SK-N-SH (cell line): ENCODE results near the gene GUCY2F. TPM values are rescaled to one million over a fixed set of nuclear protein-coding genes. Genes with fewer than 3 reads are reported as not detected.

Experiments
- CTCF ChIA-PET: fragments of 300-600, 350-600 bp; formaldehyde crosslinking; extraction: SDS; loops from one replicate; lab custom pipeline; 2021; lab: Yijun Ruan, JAX
- POLR2A ChIA-PET: fragments of 350-600 bp; sonication (Branson Sonifier 250); formaldehyde crosslinking; extraction: SDS; loops from one replicate; lab custom pipeline; 2020; ENCODE audit warnings: antibody characterized with exemption, inconsistent platforms; lab: Yijun Ruan, JAX
- DNase-seq: peaks from one replicate; pipeline ENCODE4 v3.0.0; 2012
- H2AFZ ChIP-seq: fragments of 200-600 bp; sonication (generic); 2 replicates; pipeline ENCODE4 v1.8.1; 2016; ENCODE audit warnings: antibody characterized with exemption, mild to moderate bottlenecking, low read depth
- H3F3A ChIP-seq: fragments of 200-600 bp; sonication (generic); replicated peaks from 2 replicates; pipeline ENCODE3; 2016; ENCODE audit warnings: antibody characterized with exemption, mild to moderate bottlenecking; ENCODE audit not compliant: insufficient read depth
- H3K27ac ChIP-seq, 2 experiments: fragments of 200-500 bp in 1 of 2; fragments of 200-600 bp in 1 of 2; sonication (Bioruptor generic) in 1 of 2; sonication (generic), shearing (Covaris generic) in 1 of 2; 2 replicates each; pipeline versions ENCODE4 v1.5.1 to v1.6.1; 2014 to 2016; ENCODE audit warnings: low read depth in 2 of 2, inconsistent platforms in 1 of 2, low read length in 1 of 2, mild to moderate bottlenecking in 1 of 2, mixed read lengths in 1 of 2
- H3K27me3 ChIP-seq: fragments of 200-600 bp; sonication (generic), shearing (Covaris generic); 2 replicates; pipeline ENCODE4 v1.6.1; 2016; ENCODE audit warnings: mixed run types; ENCODE audit not compliant: insufficient read depth
- H3K36me3 ChIP-seq, 2 experiments: fragments of 200-500 bp in 1 of 2; fragments of 200-600 bp in 1 of 2; sonication (Bioruptor generic) in 1 of 2; sonication (generic) in 1 of 2; replicated peaks in 1 of 2; 2 replicates each; pipeline versions ENCODE3 to v1.5.1; 2014 to 2016; ENCODE audit warnings: low read length in 1 of 2, mild to moderate bottlenecking in 1 of 2; ENCODE audit not compliant: insufficient read depth in 2 of 2, control insufficient read depth in 1 of 2
- H3K4me1 ChIP-seq, 2 experiments: fragments of 200-500 bp in 1 of 2; fragments of 200-600 bp in 1 of 2; sonication (Bioruptor generic) in 1 of 2; sonication (generic), shearing (Covaris generic) in 1 of 2; 2 replicates each; pipeline versions ENCODE4 v1.5.1 to v1.6.1; 2014 to 2016; ENCODE audit warnings: low read depth in 1 of 2, low read length in 1 of 2, mixed run types in 1 of 2; ENCODE audit not compliant: insufficient read depth in 2 of 2, control insufficient read depth in 1 of 2
- H3K4me2 ChIP-seq: fragments of 200-600 bp; sonication (generic), shearing (Covaris generic); 2 replicates; pipeline ENCODE4 v1.6.1; 2017; ENCODE audit warnings: mixed run types
- H3K4me3 ChIP-seq, 2 experiments: fragments of 200-500 bp in 1 of 2; fragments of 200-600 bp in 1 of 2; sonication (Bioruptor generic) in 1 of 2; sonication (generic), shearing (Covaris generic) in 1 of 2; 2 replicates each; pipeline versions ENCODE4 v1.5.1 to v1.8.1; 2014 to 2016; ENCODE audit warnings: low read depth in 2 of 2, inconsistent platforms in 1 of 2, low read length in 1 of 2, mild to moderate bottlenecking in 1 of 2, mixed read lengths in 1 of 2, moderate library complexity in 1 of 2
- H3K79me2 ChIP-seq: fragments of 200-600 bp; sonication (generic); 2 replicates; pipeline ENCODE4 v1.8.1; 2017; ENCODE audit warnings: mild to moderate bottlenecking; ENCODE audit not compliant: insufficient read depth
- H3K9ac ChIP-seq: fragments of 200-600 bp; sonication (generic); 2 replicates; pipeline ENCODE4 v1.6.1; 2017; ENCODE audit warnings: mixed run types
- H3K9me2 ChIP-seq: fragments of 200-600 bp; sonication (generic); 2 replicates; pipeline ENCODE4 v1.6.1; 2017; ENCODE audit warnings: mixed run types
- H3K9me3 ChIP-seq: fragments of 200-600 bp; sonication (generic); 2 replicates; pipeline ENCODE4 v1.6.1; 2017; ENCODE audit warnings: mixed run types, mild to moderate bottlenecking, moderate library complexity
- H4K20me1 ChIP-seq: fragments of 200-600 bp; sonication (generic); 2 replicates; pipeline ENCODE4 v1.6.1; 2017; ENCODE audit warnings: mild to moderate bottlenecking, mixed run types; ENCODE audit not compliant: insufficient read depth
- ELF1 ChIP-seq: IDR thresholded peaks from 2 replicates; pipeline ENCODE4 v1.4.0; 2012
- EP300 ChIP-seq, 2 experiments: IDR thresholded peaks; 2 replicates each; pipeline versions ENCODE4 v1.4.0 to v1.6.1; 2012; ENCODE audit warnings: borderline replicate concordance in 1 of 2, low read depth in 1 of 2, low read length in 1 of 2
- EZH2phosphoT487 ChIP-seq: fragments of 200-600 bp; sonication (generic); IDR thresholded peaks from 2 replicates; pipeline ENCODE4 v1.6.1; 2017; ENCODE audit warnings: low read depth, mixed run types, mild to moderate bottlenecking, antibody characterized with exemption, moderate library complexity, borderline replicate concordance
- FOXM1 ChIP-seq: IDR thresholded peaks from 2 replicates; pipeline ENCODE4 v1.4.0; 2012; ENCODE audit warnings: low read depth, mild to moderate bottlenecking
- JUND ChIP-seq: IDR thresholded peaks from 2 replicates; pipeline ENCODE4 v1.4.0; 2012
- MXI1 ChIP-seq: IDR thresholded peaks from 2 replicates; pipeline ENCODE4 v1.6.1; 2012; ENCODE audit warnings: mild to moderate bottlenecking, low read depth, low read length, improper control_type of control experiment
- RAD21 ChIP-seq: IDR thresholded peaks from 2 replicates; pipeline ENCODE4 v1.6.1; 2012; ENCODE audit warnings: mild to moderate bottlenecking, low read length
- RCOR1 ChIP-seq: fragments of 150-350 bp; IDR thresholded peaks from 2 replicates; pipeline ENCODE4 v1.6.1; 2017; ENCODE audit warnings: antibody characterized with exemption, low read length
- RFX5 ChIP-seq: IDR thresholded peaks from 2 replicates; pipeline ENCODE4 v1.6.1; 2012; ENCODE audit warnings: mild to moderate bottlenecking, improper control_type of control experiment, low read length
- YY1 ChIP-seq: IDR thresholded peaks from 2 replicates; pipeline ENCODE4 v1.4.0; 2012; ENCODE audit warnings: low read depth, mild to moderate bottlenecking
- ZBTB33 ChIP-seq: IDR thresholded peaks from 2 replicates; pipeline ENCODE4 v1.4.0; 2012; ENCODE audit warnings: low read depth, borderline replicate concordance
- WGBS: methylation state at CpG from one replicate; pipeline ENCODE4 v1.1.6; 2017; ENCODE audit warnings: low lambda C conversion rate; 5-methylcytosine and 5-hydroxymethylcytosine counted together
- polyA plus RNA-seq, 3 experiments: library from polyadenylated mRNA; depleted of rRNA; stranded (reverse); fragments of >200 nt; gene quantifications; 2 replicates each; pipeline ENCODE4 v1.2.3, GENCODE V29; 2012
- TF ChIP-seq, protein P1 (sequence below): fragments of 150-350 bp; IDR thresholded peaks from 2 replicates; pipeline ENCODE4 v1.6.1; 2016; ENCODE audit warnings: mild to moderate bottlenecking, low read depth, low read length

The GUCY2F gene
- polyA plus RNA-seq, 1 of the 3 experiments (the other 2 are of a cell fraction), result not detected

DNA sequence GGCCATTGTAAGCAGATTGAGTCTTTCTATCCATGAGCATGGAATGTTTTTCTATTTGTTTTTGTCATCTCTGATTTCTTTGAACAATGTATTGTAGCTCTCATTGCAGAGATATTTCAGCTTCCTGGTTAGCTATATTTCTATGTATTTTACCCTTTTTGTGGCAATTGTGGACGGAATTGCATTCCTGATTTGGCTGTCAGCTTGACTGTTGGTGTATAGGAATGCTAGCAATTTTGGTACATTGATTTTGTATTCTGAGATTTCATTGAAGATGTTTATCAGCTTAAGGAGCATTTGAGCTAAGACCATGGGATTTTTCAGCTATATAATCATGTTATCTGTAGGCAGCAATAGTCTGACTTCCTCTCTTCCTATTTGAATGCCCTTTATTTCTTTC lies 154.6 kb downstream of the GUCY2F start:
- Histone ChIP-seq H3F3A (no peaks in the 10 kb centered on the region), H3K4me3 (no peak overlapping the region), H3K9ac (no peak overlapping the region), H3K36me3 (no peaks in the 10 kb centered on the region), H3K4me1 (no peaks in the 10 kb centered on the region), H4K20me1 (no peaks in the 10 kb centered on the region), H3K27ac (no peak overlapping the region), H2AFZ (no peak overlapping the region), H3K27me3 (no peaks in the 10 kb centered on the region), H3K9me3 (no peaks in the 10 kb centered on the region), H3K4me2 (no peak overlapping the region), H3K79me2 (no peaks in the 10 kb centered on the region), H3K9me2 (no peaks in the 10 kb centered on the region)
- CTCF ChIA-PET, result no interaction called here
- TF ChIP-seq ZBTB33, result no peak
- no peak for TF ChIP-seq ELF1
- TF ChIP-seq MXI1, result no peak
- TF ChIP-seq YY1, result no peak
- TF ChIP-seq EZH2phosphoT487, result no peak
- no peak for TF ChIP-seq FOXM1
- TF ChIP-seq RAD21, result no peak
- TF ChIP-seq EP300 (IDR thresholded peaks at IDR 0.05; ENCODE audit: borderline replicate concordance in 1 of 2, low read depth in 1 of 2, low read length in 1 of 2), result no peak
- no peak for TF ChIP-seq RCOR1
- TF ChIP-seq, protein P1, sequence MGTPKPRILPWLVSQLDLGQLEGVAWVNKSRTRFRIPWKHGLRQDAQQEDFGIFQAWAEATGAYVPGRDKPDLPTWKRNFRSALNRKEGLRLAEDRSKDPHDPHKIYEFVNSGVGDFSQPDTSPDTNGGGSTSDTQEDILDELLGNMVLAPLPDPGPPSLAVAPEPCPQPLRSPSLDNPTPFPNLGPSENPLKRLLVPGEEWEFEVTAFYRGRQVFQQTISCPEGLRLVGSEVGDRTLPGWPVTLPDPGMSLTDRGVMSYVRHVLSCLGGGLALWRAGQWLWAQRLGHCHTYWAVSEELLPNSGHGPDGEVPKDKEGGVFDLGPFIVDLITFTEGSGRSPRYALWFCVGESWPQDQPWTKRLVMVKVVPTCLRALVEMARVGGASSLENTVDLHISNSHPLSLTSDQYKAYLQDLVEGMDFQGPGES, result no peak
- no peak for TF ChIP-seq JUND
- no peak for TF ChIP-seq RFX5
- no peak for DNase-seq
- POLR2A ChIA-PET, result no interaction called here
- WGBS, result 0% methylated on average over 1 of the region's 1 CpG

Other genes with a start within 250 kb of the GUCY2F start
- 16.8 and 26.6 TPM in 2 replicates for gene NXT2, start 54.8 kb upstream of the GUCY2F start, polyA plus RNA-seq (2012; rRNA removed)
- gene KCNE5, start 143.1 kb upstream of the GUCY2F start, polyA plus RNA-seq (2012; rRNA removed), result 0.16 and 0.21 TPM in 2 replicates